ENCODE measurements around the gene SYK. TPM values are rescaled to one million over a fixed set of nuclear protein-coding genes. Genes with fewer than 3 reads are reported as not detected.
"Not testable (repeated sequence)": the region's sequence is repeated elsewhere in the genome, so short reads cannot be mapped to it uniquely, and the experiment has no call there.

Gene SYK
- total RNA-seq, 1 donor = not detected

GRCh38 chr9:90881648-90882047, 80.0 kb downstream of the SYK start:
- Histone ChIP-seq H3K4me3 (ENCODE audit: insufficient read depth, low read length) (no peak overlapping the region), H3K27ac (ENCODE audit: low read depth, low read length) (no peak overlapping the region), H3K27me3 (ENCODE audit: insufficient read depth, low read length) (peaks cover 5% of the 10 kb centered on the region), H3K4me1 (ENCODE audit: insufficient read depth, low read length) (no peaks in the 10 kb centered on the region), H3K9me3 (ENCODE audit: low read depth, low read length) (no peaks in the 10 kb centered on the region), H4K20me1 (ENCODE audit: insufficient read depth, low read length) (no peaks in the 10 kb centered on the region), H3K79me2 (ENCODE audit: insufficient read depth, low read length) (no peaks in the 10 kb centered on the region), H3K36me3 (ENCODE audit: insufficient read depth, low read length) (no peaks in the 10 kb centered on the region), H2AFZ (ENCODE audit: low read length) (no peak overlapping the region), H3K4me2 (ENCODE audit: insufficient read depth, low read length) (no peak overlapping the region)
- DNase-seq (ENCODE audit: insufficient read length, low spot score, missing footprints) = no peak
- TF ChIP-seq CTCF (IDR thresholded peaks at IDR 0.05; ENCODE audit: extremely low read depth, low read depth, low read length) = no peak

- H3K9me3 ChIP-seq (ENCODE audit: low read depth, low read length) = no peaks in the 10 kb centered on the region
- TF ChIP-seq CTCF (IDR thresholded peaks at IDR 0.05; ENCODE audit: extremely low read depth, low read depth, low read length) = no peak
- no peaks in the 10 kb centered on the region for H4K20me1 ChIP-seq (ENCODE audit: insufficient read depth, low read length)
- no peak overlapping the region for H3K4me3 ChIP-seq (ENCODE audit: insufficient read depth, low read length)
- H3K27ac ChIP-seq (ENCODE audit: low read depth, low read length) = no peak overlapping the region
- no peaks in the 10 kb centered on the region for H3K36me3 ChIP-seq (ENCODE audit: insufficient read depth, low read length)
- H2AFZ ChIP-seq (ENCODE audit: low read length) = no peak overlapping the region
- no peak for DNase-seq (ENCODE audit: insufficient read length, low spot score, missing footprints)
- H3K4me1 ChIP-seq (ENCODE audit: insufficient read depth, low read length) = no peaks in the 10 kb centered on the region
- H3K27me3 ChIP-seq (ENCODE audit: insufficient read depth, low read length) = peaks cover 5% of the 10 kb centered on the region
- no peaks in the 10 kb centered on the region for H3K79me2 ChIP-seq (ENCODE audit: insufficient read depth, low read length)
- H3K4me2 ChIP-seq (ENCODE audit: insufficient read depth, low read length) = no peak overlapping the region
These were observed 81.5 kb downstream of the SYK start for GRCh38 chr9:90882991-90883600.

DNA sequence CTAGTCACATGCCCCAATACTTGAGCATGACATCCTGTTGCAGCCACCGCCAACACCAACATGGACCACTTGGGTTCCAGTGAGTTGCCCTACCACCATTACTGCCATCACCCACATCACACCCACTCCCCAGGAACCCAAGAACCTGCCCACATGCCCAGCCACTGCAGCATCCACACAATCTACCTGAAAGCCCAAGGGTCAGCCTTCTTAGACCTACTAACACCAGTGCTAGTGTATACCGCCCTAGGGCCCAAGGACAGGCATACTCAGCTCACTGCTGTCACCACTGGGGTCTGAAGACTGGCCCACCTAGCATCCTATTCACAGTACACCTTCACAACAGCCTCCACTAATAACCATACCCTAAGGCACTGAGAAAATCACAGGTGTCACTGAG, 82.0 kb downstream of the SYK start:
- Histone ChIP-seq H3K4me2 (ENCODE audit: insufficient read depth, low read length) (no peak overlapping the region), H3K27me3 (ENCODE audit: insufficient read depth, low read length) (peaks cover 5% of the 10 kb centered on the region), H3K4me3 (ENCODE audit: insufficient read depth, low read length) (no peak overlapping the region), H3K27ac (ENCODE audit: low read depth, low read length) (no peak overlapping the region), H3K36me3 (ENCODE audit: insufficient read depth, low read length) (no peaks in the 10 kb centered on the region), H4K20me1 (ENCODE audit: insufficient read depth, low read length) (no peaks in the 10 kb centered on the region), H3K4me1 (ENCODE audit: insufficient read depth, low read length) (no peaks in the 10 kb centered on the region), H3K9me3 (ENCODE audit: low read depth, low read length) (no peaks in the 10 kb centered on the region), H2AFZ (ENCODE audit: low read length) (no peak overlapping the region), H3K79me2 (ENCODE audit: insufficient read depth, low read length) (no peaks in the 10 kb centered on the region)
- TF ChIP-seq CTCF (IDR thresholded peaks at IDR 0.05; ENCODE audit: extremely low read depth, low read depth, low read length) = no peak
- DNase-seq (ENCODE audit: insufficient read length, low spot score, missing footprints) = no peak

GRCh38 chr9:90884178-90884577, 82.6 kb downstream of the SYK start:
- Histone ChIP-seq H3K9me3 (ENCODE audit: low read depth, low read length) (no peaks in the 10 kb centered on the region), H3K79me2 (ENCODE audit: insufficient read depth, low read length) (no peaks in the 10 kb centered on the region), H4K20me1 (ENCODE audit: insufficient read depth, low read length) (no peaks in the 10 kb centered on the region), H3K4me2 (ENCODE audit: insufficient read depth, low read length) (no peak overlapping the region), H2AFZ (ENCODE audit: low read length) (no peak overlapping the region), H3K4me3 (ENCODE audit: insufficient read depth, low read length) (no peak overlapping the region), H3K27me3 (ENCODE audit: insufficient read depth, low read length) (peaks cover 5% of the 10 kb centered on the region), H3K4me1 (ENCODE audit: insufficient read depth, low read length) (no peaks in the 10 kb centered on the region), H3K27ac (ENCODE audit: low read depth, low read length) (no peak overlapping the region), H3K36me3 (ENCODE audit: insufficient read depth, low read length) (no peaks in the 10 kb centered on the region)
- TF ChIP-seq CTCF (IDR thresholded peaks at IDR 0.05; ENCODE audit: extremely low read depth, low read depth, low read length) = no peak
- DNase-seq (ENCODE audit: insufficient read length, low spot score, missing footprints) = no peak

- H3K4me1 ChIP-seq (ENCODE audit: insufficient read depth, low read length); H3K4me3 ChIP-seq (ENCODE audit: insufficient read depth, low read length); H3K4me2 ChIP-seq (ENCODE audit: insufficient read depth, low read length); H3K9me3 ChIP-seq (ENCODE audit: low read depth, low read length); H2AFZ ChIP-seq (ENCODE audit: low read length); H3K27ac ChIP-seq (ENCODE audit: low read depth, low read length); H3K36me3 ChIP-seq (ENCODE audit: insufficient read depth, low read length); H3K79me2 ChIP-seq (ENCODE audit: insufficient read depth, low read length); H4K20me1 ChIP-seq (ENCODE audit: insufficient read depth, low read length); DNase-seq (ENCODE audit: insufficient read length, low spot score, missing footprints): not testable (repeated sequence)
- peaks cover 18% of the 10 kb centered on the region for H3K27me3 ChIP-seq (ENCODE audit: insufficient read depth, low read length)
These were observed 85.2 kb downstream of the SYK start for GRCh38 chr9:90886868-90887267.
